Karpas-422 (cell line): ENCODE data around the gene DAPK3. TPM values are rescaled to one million over a fixed set of nuclear protein-coding genes. Genes with fewer than 3 reads are reported as not detected.
"Not testable (repeated sequence)": the region's sequence is repeated elsewhere in the genome, so short reads cannot be mapped to it uniquely, and the experiment has no call there.

Experiments
- DNase-seq: peaks from one replicate; pipeline ENCODE4 v3.0.0-alpha.2; 2015
- H2AFZ ChIP-seq: fragments of 200-600 bp; sonication (generic); 2 replicates; pipeline ENCODE4 v1.6.1; 2014; ENCODE audit warnings: antibody characterized with exemption, low read length, mixed read lengths
- H3K27ac ChIP-seq: fragments of 200-600 bp; sonication (generic); 2 replicates; pipeline ENCODE4 v1.5.1; 2014; ENCODE audit warnings: mild to moderate bottlenecking, low read length, moderate library complexity
- H3K27me3 ChIP-seq: fragments of 200-600 bp; sonication (generic); 2 replicates; pipeline ENCODE4 v1.6.1; 2014; ENCODE audit warnings: low read length, mixed read lengths
- H3K36me3 ChIP-seq: fragments of 200-600 bp; sonication (generic); 2 replicates; pipeline ENCODE4 v1.6.1; 2014; ENCODE audit warnings: low read length, mixed read lengths; ENCODE audit not compliant: insufficient read depth
- H3K4me1 ChIP-seq: fragments of 200-600 bp; sonication (generic); 2 replicates; pipeline ENCODE4 v1.6.1; 2014; ENCODE audit warnings: mild to moderate bottlenecking, low read length, mixed read lengths
- H3K4me2 ChIP-seq: fragments of 200-600 bp; sonication (generic); 2 replicates; pipeline ENCODE4 v1.6.1; 2014; ENCODE audit warnings: low read length, low read depth, mild to moderate bottlenecking; ENCODE audit not compliant: poor library complexity, severe bottlenecking
- H3K4me3 ChIP-seq: fragments of 200-600 bp; sonication (generic); 2 replicates; pipeline ENCODE4 v1.5.1; 2014; ENCODE audit warnings: mild to moderate bottlenecking, antibody characterized with exemption, low read length, mixed read lengths
- H3K79me2 ChIP-seq: fragments of 200-600 bp; sonication (generic); 2 replicates; pipeline ENCODE4 v1.6.1; 2014; ENCODE audit warnings: mild to moderate bottlenecking, low read length, mixed read lengths
- H3K9ac ChIP-seq: fragments of 200-600 bp; sonication (generic); 2 replicates; pipeline ENCODE4 v1.6.0; 2014; ENCODE audit warnings: low read length
- H3K9me2 ChIP-seq: fragments of 200-600 bp; sonication (generic), shearing (Covaris generic); replicated peaks from 2 replicates; pipeline ENCODE4 v1.6.0; 2014; ENCODE audit warnings: mild to moderate bottlenecking, low read length, moderate library complexity; ENCODE audit not compliant: insufficient read depth
- H3K9me3 ChIP-seq: fragments of 300-700, 200-600 bp; sonication (generic); 2 replicates; pipeline ENCODE4 v1.6.1; 2014; ENCODE audit warnings: low read length, mixed read lengths
- H4K20me1 ChIP-seq: fragments of 200-600 bp; sonication (generic); 2 replicates; pipeline ENCODE4 v1.6.1; 2014; ENCODE audit warnings: mild to moderate bottlenecking, antibody characterized with exemption, low read length, low read depth; ENCODE audit not compliant: insufficient read depth
- total RNA-seq: library from RNA; depleted of rRNA; stranded (reverse); fragments of >200 nt; shearing (Covaris generic); gene quantifications from 2 replicates; pipeline ENCODE4 v1.2.3, GENCODE V29; 2014; ENCODE audit warnings: low replicate concordance

DAPK3 gene
- total RNA-seq, 1 experiment from 2014 or later, result 17.2 TPM

DNA sequence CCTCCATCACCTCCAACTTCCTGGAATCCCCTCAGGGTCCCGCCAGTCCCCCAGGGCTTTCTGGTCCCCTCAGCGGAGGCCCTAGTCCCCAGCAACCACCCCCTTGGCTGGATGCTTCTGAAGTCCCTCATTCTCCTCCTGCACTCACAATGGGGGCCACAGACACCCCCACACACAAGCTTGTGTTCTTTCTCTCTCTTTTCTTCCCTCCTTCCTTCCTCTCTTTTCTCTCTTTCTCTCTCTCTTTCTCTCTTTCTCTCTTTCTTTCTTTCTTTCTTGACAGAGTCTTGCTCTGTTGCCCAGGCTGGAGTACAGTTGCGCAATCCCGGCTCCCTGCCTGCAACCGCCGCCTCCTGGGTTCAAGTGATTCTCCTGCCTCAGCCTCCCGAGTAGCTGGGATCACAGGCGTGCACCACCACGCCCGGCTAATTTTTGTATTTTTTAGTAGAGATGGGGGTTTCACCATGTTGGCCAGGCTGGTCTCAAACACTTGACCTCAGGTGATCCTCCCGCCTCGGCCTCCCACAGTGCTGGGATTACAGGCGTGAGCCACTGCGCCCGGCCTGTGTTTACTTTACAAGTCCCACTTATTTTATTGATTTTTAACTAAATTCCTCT is 23.5 kb downstream of the DAPK3 start:
- H3K9me3 ChIP-seq, H3K4me1 ChIP-seq, H3K4me2 ChIP-seq, H3K36me3 ChIP-seq, H2AFZ ChIP-seq, H3K9ac ChIP-seq, H3K27me3 ChIP-seq, H3K27ac ChIP-seq, DNase-seq, H3K79me2 ChIP-seq, H4K20me1 ChIP-seq, H3K4me3 ChIP-seq, H3K9me2 ChIP-seq: not testable (repeated sequence)

DNA sequence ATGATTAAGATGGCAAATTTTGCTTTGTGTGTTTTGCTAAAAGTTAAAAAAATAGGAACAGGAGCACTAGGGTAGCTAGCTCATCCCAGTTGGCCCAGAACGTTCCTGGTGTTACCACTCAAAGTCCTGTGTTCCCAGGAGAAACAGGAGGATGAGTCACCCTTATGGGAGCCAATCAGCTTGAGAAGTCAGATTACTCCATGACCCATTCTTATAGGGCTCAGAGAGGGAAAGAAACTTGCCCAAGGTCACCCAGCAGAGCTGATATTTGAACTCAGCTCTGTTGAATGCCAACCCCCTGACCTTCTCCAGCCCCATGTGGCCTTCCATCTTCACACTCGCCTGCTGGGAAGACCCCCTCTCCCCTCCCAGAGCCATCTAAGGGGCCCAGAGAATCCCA is 25.1 kb downstream of the DAPK3 start:
- no peak overlapping the region for H3K9ac ChIP-seq
- no peaks in the 10 kb centered on the region for H3K79me2 ChIP-seq
- H3K4me3 ChIP-seq, result no peak overlapping the region
- H3K4me2 ChIP-seq, result no peak overlapping the region
- no peaks in the 10 kb centered on the region for H4K20me1 ChIP-seq
- H3K4me1 ChIP-seq, result no peaks in the 10 kb centered on the region
- H3K27ac ChIP-seq, result no peak overlapping the region
- H3K9me3 ChIP-seq, result no peaks in the 10 kb centered on the region
- no peaks in the 10 kb centered on the region for H3K36me3 ChIP-seq
- H3K9me2 ChIP-seq, result no peaks in the 10 kb centered on the region
- H3K27me3 ChIP-seq, result no peaks in the 10 kb centered on the region
- no peak for DNase-seq
- H2AFZ ChIP-seq, result no peak overlapping the region

DNA sequence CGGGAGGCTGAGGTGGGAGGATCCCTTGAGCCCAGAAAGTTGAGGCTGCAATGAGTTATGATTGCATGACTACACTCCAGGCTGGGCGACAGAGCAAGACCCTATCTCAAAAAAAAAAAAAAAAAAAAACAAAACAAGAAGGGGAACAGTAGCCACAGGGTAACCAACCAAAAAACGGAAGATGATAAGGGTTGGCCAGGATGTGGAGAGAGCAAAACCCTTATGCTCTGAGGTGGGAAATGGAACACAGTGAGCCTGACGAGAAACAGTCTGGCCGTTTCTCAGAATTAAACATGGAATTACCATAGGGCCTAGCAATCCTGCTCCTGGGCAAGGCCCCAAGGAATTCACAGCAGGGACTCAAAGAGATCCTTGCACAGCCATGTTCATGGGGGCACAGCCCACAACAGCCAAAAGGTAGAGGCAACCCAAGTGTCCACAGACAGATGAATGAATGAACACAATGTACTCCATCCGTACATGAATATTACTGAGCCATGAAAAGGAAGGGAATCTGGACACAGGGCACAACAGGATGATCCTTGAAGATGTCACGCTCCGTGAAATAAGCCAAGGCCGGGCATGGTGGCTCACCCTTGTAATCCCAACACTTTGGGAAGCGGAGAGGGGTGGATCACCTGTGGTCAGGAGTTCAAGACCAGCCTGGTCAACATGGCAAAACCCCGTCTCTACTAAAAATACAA is 26.7 kb downstream of the DAPK3 start:
- Histone ChIP-seq H3K27me3 (no peaks in the 10 kb centered on the region), H3K9ac (no peak overlapping the region), H3K36me3 (no peaks in the 10 kb centered on the region), H3K4me2 (no peak overlapping the region), H2AFZ (no peak overlapping the region), H3K9me2 (no peaks in the 10 kb centered on the region), H3K27ac (no peak overlapping the region), H3K79me2 (no peaks in the 10 kb centered on the region), H3K4me1 (no peaks in the 10 kb centered on the region), H4K20me1 (no peaks in the 10 kb centered on the region), H3K9me3 (no peaks in the 10 kb centered on the region), H3K4me3 (no peak overlapping the region)
- DNase-seq, result no peak

DNA sequence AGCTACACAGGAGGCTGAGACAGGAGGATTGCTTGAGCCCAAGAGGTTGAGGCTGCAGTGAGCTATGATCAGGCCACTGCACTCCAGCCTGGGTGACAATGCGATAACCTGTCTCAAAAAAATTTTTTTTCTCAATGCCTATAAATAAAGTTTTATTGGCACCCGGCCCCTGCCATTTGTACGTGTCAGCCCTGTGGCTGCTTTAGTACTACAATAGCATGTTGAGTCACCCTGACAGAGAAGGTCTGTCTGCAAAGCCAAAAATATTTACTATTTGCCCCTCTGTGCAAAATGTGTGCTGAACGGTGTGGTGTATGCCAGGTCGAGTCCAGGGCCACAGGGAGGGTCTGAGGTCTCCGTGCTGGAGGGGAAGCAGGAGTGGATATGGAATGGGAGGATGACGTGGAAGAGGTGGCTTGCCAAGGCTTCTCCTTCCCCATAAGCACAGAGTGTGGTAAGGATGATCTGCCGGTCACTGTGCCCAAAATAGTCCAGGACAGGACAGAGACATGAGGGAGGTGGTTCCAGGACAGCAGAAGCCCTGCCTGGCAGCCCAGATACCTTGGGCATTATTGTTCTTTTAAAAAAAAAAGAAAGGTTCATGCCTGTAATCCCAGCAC is 28.0 kb downstream of the DAPK3 start:
- DNase-seq, result peak; percentile 60

DNA sequence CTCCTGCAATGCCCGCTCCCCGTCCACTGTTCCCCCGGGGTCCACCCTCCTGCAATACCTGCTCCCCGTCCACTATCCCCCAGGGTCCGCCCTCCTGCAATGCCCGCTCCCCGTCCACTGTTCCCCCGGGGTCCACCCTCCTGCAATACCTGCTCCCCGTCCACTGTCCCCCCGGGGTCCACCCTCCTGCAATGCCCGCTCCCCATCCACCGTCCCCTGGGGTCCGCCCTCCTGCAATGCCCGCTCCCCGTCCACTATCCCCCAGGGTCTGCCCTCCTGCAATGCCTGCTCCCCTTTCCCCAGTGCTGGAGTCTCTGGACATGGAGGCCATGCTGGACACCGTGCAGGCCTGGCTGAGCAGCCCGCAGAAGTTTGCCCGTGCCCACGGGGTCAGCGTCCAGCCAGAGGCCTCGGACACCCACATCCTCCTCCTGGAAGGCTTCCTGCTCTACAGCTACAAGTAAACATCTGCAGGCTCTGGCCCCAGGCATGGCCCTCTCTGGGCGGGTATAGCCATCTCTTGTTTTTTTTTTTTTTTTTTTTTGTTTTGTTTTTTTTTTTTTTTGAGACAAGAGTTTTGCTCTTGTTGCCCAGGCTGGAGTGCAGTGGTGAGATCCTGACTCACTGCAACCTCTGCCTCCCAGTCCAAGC is 32.5 kb downstream of the DAPK3 start:
- not testable (repeated sequence) for H3K9me3 ChIP-seq, H3K9ac ChIP-seq, H2AFZ ChIP-seq, H3K9me2 ChIP-seq, H3K27ac ChIP-seq, H3K79me2 ChIP-seq, H4K20me1 ChIP-seq, H3K27me3 ChIP-seq, H3K36me3 ChIP-seq, H3K4me1 ChIP-seq, H3K4me3 ChIP-seq, DNase-seq, H3K4me2 ChIP-seq

More for the DNA sequence above, 28.0 kb downstream of the DAPK3 start:
- no peak overlapping the region for H3K4me3 ChIP-seq
- no peaks in the 10 kb centered on the region for H3K36me3 ChIP-seq
- H3K27me3 ChIP-seq, result no peaks in the 10 kb centered on the region
- H3K9me2 ChIP-seq, result no peaks in the 10 kb centered on the region
- H3K4me2 ChIP-seq, result no peak overlapping the region
- H3K79me2 ChIP-seq, result no peaks in the 10 kb centered on the region
- H3K27ac ChIP-seq, result no peak overlapping the region
- H4K20me1 ChIP-seq, result no peaks in the 10 kb centered on the region
- H3K4me1 ChIP-seq, result no peaks in the 10 kb centered on the region
- no peak overlapping the region for H2AFZ ChIP-seq
- H3K9ac ChIP-seq, result no peak overlapping the region
- H3K9me3 ChIP-seq, result no peaks in the 10 kb centered on the region

DNA sequence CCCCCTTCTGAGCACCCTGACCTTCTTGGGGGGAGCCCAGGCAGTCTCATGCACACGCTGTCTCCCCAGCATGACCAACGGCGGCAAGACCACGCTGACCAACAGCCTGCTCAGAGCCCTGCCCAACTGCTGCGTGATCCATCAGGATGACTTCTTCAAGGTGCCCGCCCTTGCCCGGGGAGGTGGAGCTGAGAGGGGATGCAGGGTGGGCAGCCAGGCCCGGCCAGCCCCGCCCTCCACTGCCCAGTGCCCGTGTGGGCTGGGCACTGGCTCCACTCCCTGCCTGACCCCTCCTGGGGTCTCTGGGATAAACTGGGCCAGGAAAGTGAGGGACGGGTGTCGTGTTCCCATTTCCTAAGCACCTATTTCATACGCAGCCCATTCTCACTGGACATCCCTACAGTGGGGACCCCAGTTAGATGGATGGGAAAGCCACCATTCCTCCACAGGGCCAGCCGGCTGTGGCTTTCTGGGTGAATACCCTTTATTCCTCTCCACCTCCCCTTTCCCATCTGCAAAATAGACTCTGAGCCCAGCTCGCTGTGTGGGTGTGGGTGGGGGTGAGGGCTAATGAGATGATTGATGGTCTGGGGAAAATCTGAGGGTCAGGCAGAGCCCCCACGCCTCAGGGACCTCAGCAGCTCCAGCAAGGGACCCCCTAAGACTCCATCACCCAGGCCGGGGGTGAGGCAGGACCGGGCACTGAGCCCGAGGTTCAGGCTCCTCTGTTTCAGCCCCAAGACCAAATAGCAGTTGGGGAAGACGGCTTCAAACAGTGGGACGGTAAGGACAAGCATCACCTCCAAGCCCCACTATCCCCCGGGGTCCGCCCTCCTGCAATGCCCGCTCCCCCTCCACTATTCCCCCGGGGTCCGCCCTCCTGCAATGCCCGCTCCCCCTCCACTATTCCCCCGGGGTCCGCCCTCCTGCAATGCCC is 34.1 kb downstream of the DAPK3 start:
- H2AFZ ChIP-seq, result no peak overlapping the region
- no peaks in the 10 kb centered on the region for H3K4me1 ChIP-seq
- H3K9me3 ChIP-seq, result no peaks in the 10 kb centered on the region
- H3K4me3 ChIP-seq, result no peak overlapping the region
- H3K9ac ChIP-seq, result no peak overlapping the region
- H3K9me2 ChIP-seq, result no peaks in the 10 kb centered on the region
- no peaks in the 10 kb centered on the region for H3K36me3 ChIP-seq
- H3K4me2 ChIP-seq, result no peak overlapping the region
- no peak overlapping the region for H3K27ac ChIP-seq
- H4K20me1 ChIP-seq, result no peaks in the 10 kb centered on the region
- H3K79me2 ChIP-seq, result no peaks in the 10 kb centered on the region
- DNase-seq, result no peak
- H3K27me3 ChIP-seq, result no peaks in the 10 kb centered on the region

DNA sequence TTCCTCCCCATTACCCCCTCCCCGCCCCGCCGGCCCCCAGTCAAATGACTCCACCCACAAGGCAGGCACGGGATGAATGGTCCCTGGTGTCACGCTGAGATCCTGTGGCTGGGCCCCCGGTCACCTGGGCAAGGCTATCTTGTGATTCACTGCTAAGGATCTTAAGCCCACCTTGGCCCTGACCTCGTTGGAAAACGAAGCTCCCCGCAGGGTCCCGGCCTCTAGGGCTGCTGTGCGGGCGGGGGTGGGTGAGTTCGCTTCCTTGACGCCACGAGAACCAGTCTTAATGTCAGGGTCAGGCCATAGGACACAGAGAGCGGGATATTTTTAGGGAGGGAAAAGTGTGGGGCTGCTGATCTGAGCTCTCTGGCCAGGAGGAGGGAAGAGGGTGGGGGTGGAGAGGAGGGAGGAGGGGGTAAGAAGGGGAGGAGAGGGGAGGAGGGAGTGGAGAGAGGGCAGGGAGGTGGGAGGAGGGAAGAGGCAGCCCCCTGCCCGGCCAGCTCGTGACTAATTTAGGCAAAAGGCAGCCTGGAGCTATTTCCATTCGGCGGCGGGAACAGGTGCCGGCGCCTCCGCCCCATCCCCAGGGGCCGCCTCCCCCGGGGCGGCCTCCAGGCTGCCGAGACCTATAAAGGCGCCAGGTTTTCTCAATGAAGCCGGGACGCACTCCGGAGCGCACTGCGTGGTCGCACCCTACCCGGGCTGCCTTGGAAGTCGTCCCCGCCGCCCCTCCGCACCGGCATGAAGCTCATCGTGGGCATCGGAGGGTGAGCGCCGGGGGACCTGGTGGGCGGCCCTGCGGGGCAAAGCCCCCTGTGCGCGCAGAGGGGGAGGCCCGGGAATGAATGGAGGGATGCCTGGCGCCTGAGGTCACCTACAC is 37.7 kb downstream of the DAPK3 start, which contains the start of gene NMRK2:
TSS of gene NMRK2 (plus strand) at position 139 of the 880 bp plus-strand sequence. CDS start at position 742, 603 bp downstream.
- no peaks in the 10 kb centered on the region for H3K9me3 ChIP-seq
- no peaks in the 10 kb centered on the region for H4K20me1 ChIP-seq
- no peak for DNase-seq
- H3K4me2 ChIP-seq, result no peak within 1 kb of the TSS
- H3K27ac ChIP-seq, result no peak within 1 kb of the TSS
- H3K9me2 ChIP-seq, result no peaks in the 10 kb centered on the region
- H2AFZ ChIP-seq, result no peak within 1 kb of the TSS
- H3K4me1 ChIP-seq, result no peaks in the 10 kb centered on the region
- no peaks in the 10 kb centered on the region for H3K79me2 ChIP-seq
- no peak within 1 kb of the TSS for H3K4me3 ChIP-seq
- H3K27me3 ChIP-seq, result no peaks in the 10 kb centered on the region
- H3K36me3 ChIP-seq, result no peaks in the 10 kb centered on the region
- H3K9ac ChIP-seq, result no peak within 1 kb of the TSS
